ENCODE results near the gene CEP97.
A peak's percentile ranks its signal among the peaks of the same experiment; 100 is the strongest.

CEP97 gene

GRCh38 chr3:101709126-101709525 is 15.3 kb upstream of the CEP97 start:
- CTCF ChIA-PET = interaction anchor here (1.3 to 5.0 kb wide), 5 partner anchors 8 to 135 kb away, joined by 3 to 47 read pairs (median 13); partner anchors contain the start of genes CEP97, PCNP and ZBTB11
- DNase-seq (ENCODE audit: low read depth, low spot score) = no peak
- H3K4me3 ChIP-seq (ENCODE audit: low read depth, low read length) = no peak overlapping the region
- POLR2A ChIA-PET = no interaction called here
- no peak for TF ChIP-seq CTCF (IDR thresholded peaks at IDR 0.05; ENCODE audit: insufficient read depth, low read length, missing control alignments)

DNA sequence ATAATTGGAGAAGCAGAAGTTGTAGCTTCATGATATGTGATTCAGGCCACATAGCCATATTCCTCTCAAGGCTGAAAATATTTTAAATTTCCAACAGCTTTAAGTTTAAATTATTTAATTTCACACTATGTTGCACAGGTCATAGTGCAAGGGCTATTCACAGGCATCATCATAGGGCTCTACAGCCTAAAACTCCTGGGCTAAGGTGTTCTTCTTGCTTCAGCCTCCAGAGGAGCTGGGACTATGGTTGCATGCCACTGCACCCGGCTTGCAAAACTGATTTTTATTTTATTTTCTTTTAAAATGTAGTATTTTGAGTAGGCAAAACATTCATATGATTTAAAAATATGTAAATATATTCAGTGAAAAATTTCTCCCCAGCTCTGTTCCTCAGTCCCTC is 6.0 kb upstream of the CEP97 start:
- no peak for TF ChIP-seq CTCF (IDR thresholded peaks at IDR 0.05; ENCODE audit: insufficient read depth, low read length, missing control alignments)
- H3K4me3 ChIP-seq (ENCODE audit: low read depth, low read length) = no peak overlapping the region
- DNase-seq (ENCODE audit: low read depth, low spot score) = no peak
- CTCF ChIA-PET = interaction anchor here (0.9 to 5.9 kb wide), 2 partner anchors 11 to 41 kb away, joined by 3 to 47 read pairs; partner anchors contain the start of gene ZBTB11
- POLR2A ChIA-PET = no interaction called here

DNA sequence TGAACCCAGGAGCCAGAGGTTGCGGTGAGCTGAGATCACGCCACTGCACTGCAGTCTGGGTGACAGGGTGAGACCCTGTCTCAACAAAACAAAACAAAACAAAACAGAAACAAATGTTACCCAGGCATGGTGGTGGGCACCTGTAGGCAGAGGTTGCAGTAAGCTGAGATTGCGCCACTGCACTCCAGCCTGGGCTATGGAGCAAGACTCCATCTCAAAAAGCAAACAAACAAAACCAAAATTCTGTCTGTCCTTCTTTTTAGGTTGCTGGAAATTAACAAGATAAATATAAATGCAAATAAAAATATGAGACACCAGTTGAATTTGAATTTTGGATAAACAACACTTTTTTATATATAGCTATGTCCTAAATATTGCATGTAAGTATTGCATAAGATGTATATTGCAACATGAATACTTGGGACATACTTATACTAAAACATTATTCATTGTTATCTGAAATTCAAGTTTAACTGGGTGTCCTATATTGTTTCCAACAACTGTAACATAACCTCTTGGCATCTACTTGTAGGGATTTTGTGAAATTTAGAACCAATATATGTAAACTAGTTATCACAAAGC is 4.7 kb upstream of the CEP97 start:
- ChIA-PET POLR2A (no interaction called here), CTCF (interaction anchor here (5.9 kb wide), 1 partner anchor 12 kb away, joined by 47 read pairs; no protein-coding TSS in a partner anchor)
- H3K4me3 ChIP-seq (ENCODE audit: low read depth, low read length) = no peak overlapping the region
- DNase-seq (ENCODE audit: low read depth, low spot score) = no peak
- TF ChIP-seq CTCF (IDR thresholded peaks at IDR 0.05; ENCODE audit: insufficient read depth, low read length, missing control alignments) = no peak

DNA sequence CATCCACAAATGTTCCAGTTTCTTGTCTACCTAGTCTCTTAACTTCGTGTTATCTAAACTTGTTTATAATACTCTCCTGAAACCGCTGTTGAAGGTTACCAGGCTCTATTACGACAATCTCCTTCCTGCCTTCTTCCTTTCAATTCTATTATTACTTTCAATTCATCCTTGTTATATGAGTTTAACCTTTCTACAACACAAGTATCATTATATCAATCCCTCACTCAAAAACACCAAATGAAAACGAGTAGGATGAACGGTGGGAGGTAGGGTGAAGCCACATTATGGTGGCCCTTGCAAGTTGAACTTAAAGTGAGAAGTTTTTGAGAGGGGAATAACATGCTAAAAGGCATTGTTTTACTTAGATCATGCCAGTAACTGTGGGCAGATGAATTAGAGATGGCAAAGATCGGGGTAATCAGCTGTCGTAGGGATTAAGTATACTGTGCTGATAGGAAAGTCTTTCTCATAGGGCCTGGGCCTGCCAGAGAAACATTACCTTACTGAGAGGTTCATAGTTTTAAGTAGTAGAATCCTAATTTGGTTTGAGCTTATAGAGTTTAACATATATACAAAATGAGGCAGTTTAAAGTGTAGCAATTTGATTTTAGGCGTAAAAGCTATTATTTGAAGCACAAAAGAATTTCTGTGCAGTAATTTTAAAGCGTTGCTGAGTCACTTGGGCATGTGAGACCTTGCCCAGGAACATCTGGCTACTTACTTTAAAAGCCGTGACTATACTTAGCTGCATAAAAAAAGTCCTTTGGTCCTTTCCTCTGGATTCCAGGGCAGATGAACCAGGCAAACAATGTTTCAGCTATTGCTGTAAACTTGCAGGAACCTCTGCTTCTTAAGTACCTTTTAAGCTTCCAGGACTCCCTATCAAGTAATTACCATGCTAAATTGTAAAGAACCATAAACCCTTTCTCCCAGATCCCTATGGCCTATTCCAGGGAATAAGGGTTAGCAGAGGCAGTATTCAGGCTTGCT is 3.3 kb upstream of the CEP97 start:
- TF ChIP-seq CTCF (IDR thresholded peaks at IDR 0.05; ENCODE audit: insufficient read depth, low read length, missing control alignments) = no peak
- CTCF ChIA-PET = interaction anchor here (0.8 to 1.1 kb wide), 3 partner anchors 14 to 82 kb away, joined by 3 to 4 read pairs (median 3); no protein-coding TSS in a partner anchor

GRCh38 chr3:101722394-101723173 is 1.8 kb upstream of the CEP97 start:
- DNase-seq (ENCODE audit: low read depth, low spot score) = no peak
- ChIA-PET POLR2A (no interaction called here), CTCF (no interaction called here)
- no peak overlapping the region for H3K4me3 ChIP-seq (ENCODE audit: low read depth, low read length)
- no peak for TF ChIP-seq CTCF (IDR thresholded peaks at IDR 0.05; ENCODE audit: insufficient read depth, low read length, missing control alignments)

More for the DNA sequence above, 3.3 kb upstream of the CEP97 start:
- DNase-seq (ENCODE audit: low read depth, low spot score) = peak; percentile 9
- POLR2A ChIA-PET = no interaction called here
- H3K4me3 ChIP-seq (ENCODE audit: low read depth, low read length) = no peak overlapping the region
